Transverse colon (tissue), 4 donors: Measurements from ENCODE around the gene TMC2. TPM values are rescaled to one million over a fixed set of nuclear protein-coding genes. Genes with fewer than 3 reads are reported as not detected.
A peak's percentile ranks its signal among the peaks of the same experiment; 100 is the strongest.

Experiments
- DNase-seq: peaks from one replicate; pipeline ENCODE4 v3.0.0-alpha.2; 2019
- H3K27ac ChIP-seq, 4 donors: fragments of 200-600 bp; sonication (generic); 2 replicates each; pipeline ENCODE4 v1.5.1; 2016 to 2018; ENCODE audit warnings: inconsistent platforms in 4 of 4
- H3K27me3 ChIP-seq: fragments of 200-600 bp; sonication (generic); 2 replicates; pipeline ENCODE4 v1.5.1; 2017; ENCODE audit warnings: inconsistent platforms
- H3K36me3 ChIP-seq, 4 donors: fragments of 200-600 bp; sonication (generic); 2 replicates each; pipeline ENCODE4 v1.5.1; 2017 to 2019; ENCODE audit warnings: inconsistent platforms in 4 of 4
- H3K4me1 ChIP-seq, 4 donors: fragments of 200-600 bp; sonication (generic); 2 replicates each; pipeline ENCODE4 v1.5.1; 2017 to 2020; ENCODE audit warnings: inconsistent platforms in 4 of 4
- H3K4me3 ChIP-seq, 4 donors: fragments of 200-600 bp; sonication (generic); 1 replicate in 1 of 4; 2 replicates in 3 of 4; pipeline versions ENCODE4 v1.5.1 to v1.6.1; 2017 to 2019; ENCODE audit warnings: inconsistent platforms in 4 of 4
- H3K9me3 ChIP-seq, 2 donors: fragments of 200-600 bp; sonication (generic); 2 replicates each; pipeline ENCODE4 v1.5.1; 2017 to 2019; ENCODE audit warnings: inconsistent platforms in 2 of 2
- EP300 ChIP-seq: sonication (generic); formaldehyde crosslinking; IDR thresholded peaks from one replicate; pipeline ENCODE4 v1.6.1; 2017; ENCODE audit warnings: antibody characterized with exemption, low read depth
- POLR2A ChIP-seq: fragments of 450-650 bp; IDR thresholded peaks from one replicate; pipeline ENCODE4 v1.6.1; 2016; ENCODE audit warnings: antibody characterized with exemption, mild to moderate bottlenecking, moderate library complexity
- POLR2AphosphoS5 ChIP-seq, 3 donors: sonication (generic); formaldehyde crosslinking; IDR thresholded peaks; one replicate each; pipeline ENCODE4 v1.6.1; 2016; ENCODE audit warnings: antibody characterized with exemption in 3 of 3
- WGBS, 2 donors: methylation state at CpG; one replicate each; pipeline ENCODE4 v1.1.5; 2018; ENCODE audit warnings: low coverage in 1 of 2; 5-methylcytosine and 5-hydroxymethylcytosine counted together
- in situ Hi-C, 4 donors: fragments of 200-750 bp; cut with MboI; loops; one replicate each; pipeline versions ENCODE4 v1.15.0 to v1.15.1; 2017; ENCODE audit warnings: low sequenced_read_pairs in 3 of 4, low pct_ligation_motif_present in 1 of 4, low pct_unique_long_range_greater_than_20kb in 1 of 4
- intact Hi-C: fragments of 100-400 bp; cut with DNase I; formaldehyde crosslinking; loops from one replicate; pipeline ENCODE4 v1.15.1; 2023; ENCODE audit warnings: low total_unique reads
- total RNA-seq, 4 donors: library from RNA; depleted of rRNA; stranded (reverse); fragments of >200 nt; gene quantifications; one replicate each; pipeline ENCODE4 v1.1.0, GENCODE V29; 2016
- TF ChIP-seq, protein P1 (sequence below), 5 experiments: fragments of 200-600 bp in 3 of 5; fragments of 450-650 bp in 2 of 5; sonication (generic) in 3 of 5; IDR thresholded peaks; 1 replicate in 2 of 5; 2 replicates in 3 of 5; pipeline ENCODE4 v1.5.1; 2016 to 2017; ENCODE audit warnings: antibody characterized with exemption in 5 of 5, inconsistent platforms in 3 of 5, mild to moderate bottlenecking in 2 of 5, moderate library complexity in 1 of 5

TMC2 gene
- total RNA-seq, 4 donors from 2014 or later, result not detected

DNA sequence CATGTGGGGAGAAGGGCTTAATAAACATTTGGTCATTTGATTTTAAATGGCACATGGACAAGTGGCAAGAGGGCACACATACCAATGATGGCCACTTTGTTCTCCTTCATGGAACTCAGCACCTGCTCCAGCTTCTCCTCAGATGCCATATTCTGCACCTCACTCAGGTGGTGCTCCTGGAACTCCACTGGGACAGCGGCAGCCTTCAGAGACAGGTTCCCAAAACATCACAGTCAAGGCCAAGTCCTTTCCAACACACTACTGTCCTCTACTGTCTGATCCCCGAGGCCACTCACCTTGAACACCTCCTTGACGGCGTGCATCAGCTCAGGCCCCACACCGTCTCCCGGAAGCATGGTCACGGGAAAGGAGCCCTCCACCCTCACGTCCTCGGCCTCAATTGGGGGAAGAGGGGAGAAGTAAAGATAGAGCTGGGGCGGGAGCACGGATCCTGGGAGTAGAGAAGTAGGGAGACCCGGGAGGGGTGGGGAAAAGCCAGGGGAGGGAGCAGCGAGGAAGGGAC lies 127.1 kb downstream of the TMC2 start:
- TF ChIP-seq POLR2AphosphoS5 (IDR thresholded peaks at IDR 0.05) (no peak), POLR2A (no peak), EP300 (no peak)
- TF ChIP-seq, protein P1, sequence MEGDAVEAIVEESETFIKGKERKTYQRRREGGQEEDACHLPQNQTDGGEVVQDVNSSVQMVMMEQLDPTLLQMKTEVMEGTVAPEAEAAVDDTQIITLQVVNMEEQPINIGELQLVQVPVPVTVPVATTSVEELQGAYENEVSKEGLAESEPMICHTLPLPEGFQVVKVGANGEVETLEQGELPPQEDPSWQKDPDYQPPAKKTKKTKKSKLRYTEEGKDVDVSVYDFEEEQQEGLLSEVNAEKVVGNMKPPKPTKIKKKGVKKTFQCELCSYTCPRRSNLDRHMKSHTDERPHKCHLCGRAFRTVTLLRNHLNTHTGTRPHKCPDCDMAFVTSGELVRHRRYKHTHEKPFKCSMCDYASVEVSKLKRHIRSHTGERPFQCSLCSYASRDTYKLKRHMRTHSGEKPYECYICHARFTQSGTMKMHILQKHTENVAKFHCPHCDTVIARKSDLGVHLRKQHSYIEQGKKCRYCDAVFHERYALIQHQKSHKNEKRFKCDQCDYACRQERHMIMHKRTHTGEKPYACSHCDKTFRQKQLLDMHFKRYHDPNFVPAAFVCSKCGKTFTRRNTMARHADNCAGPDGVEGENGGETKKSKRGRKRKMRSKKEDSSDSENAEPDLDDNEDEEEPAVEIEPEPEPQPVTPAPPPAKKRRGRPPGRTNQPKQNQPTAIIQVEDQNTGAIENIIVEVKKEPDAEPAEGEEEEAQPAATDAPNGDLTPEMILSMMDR (IDR thresholded peaks at IDR 0.05), result no peak
- H3K4me1 ChIP-seq, result peaks cover 6 to 17% (median 11%) of the 10 kb centered on the region in 4 donors
- intact Hi-C loops, result no loop called here
- H3K4me3 ChIP-seq, result peak overlapping the region; percentile 72 to 95 (median 86)
- peak overlapping the region; percentile 75 to 89 (median 87) for H3K27ac ChIP-seq
- no peak for DNase-seq
- H3K9me3 ChIP-seq, result no peaks in the 10 kb centered on the region
- 4% methylated on average over 13 of the region's 13 CpGs; no CpG with 5 or more reads in 1 of the 2 donors for WGBS, 2 donors
- H3K36me3 ChIP-seq, result peaks cover 0 to 22% (median 10%) of the 10 kb centered on the region in 4 donors
- in situ Hi-C loops, result no loop called here
- H3K27me3 ChIP-seq, result no peaks in the 10 kb centered on the region

DNA sequence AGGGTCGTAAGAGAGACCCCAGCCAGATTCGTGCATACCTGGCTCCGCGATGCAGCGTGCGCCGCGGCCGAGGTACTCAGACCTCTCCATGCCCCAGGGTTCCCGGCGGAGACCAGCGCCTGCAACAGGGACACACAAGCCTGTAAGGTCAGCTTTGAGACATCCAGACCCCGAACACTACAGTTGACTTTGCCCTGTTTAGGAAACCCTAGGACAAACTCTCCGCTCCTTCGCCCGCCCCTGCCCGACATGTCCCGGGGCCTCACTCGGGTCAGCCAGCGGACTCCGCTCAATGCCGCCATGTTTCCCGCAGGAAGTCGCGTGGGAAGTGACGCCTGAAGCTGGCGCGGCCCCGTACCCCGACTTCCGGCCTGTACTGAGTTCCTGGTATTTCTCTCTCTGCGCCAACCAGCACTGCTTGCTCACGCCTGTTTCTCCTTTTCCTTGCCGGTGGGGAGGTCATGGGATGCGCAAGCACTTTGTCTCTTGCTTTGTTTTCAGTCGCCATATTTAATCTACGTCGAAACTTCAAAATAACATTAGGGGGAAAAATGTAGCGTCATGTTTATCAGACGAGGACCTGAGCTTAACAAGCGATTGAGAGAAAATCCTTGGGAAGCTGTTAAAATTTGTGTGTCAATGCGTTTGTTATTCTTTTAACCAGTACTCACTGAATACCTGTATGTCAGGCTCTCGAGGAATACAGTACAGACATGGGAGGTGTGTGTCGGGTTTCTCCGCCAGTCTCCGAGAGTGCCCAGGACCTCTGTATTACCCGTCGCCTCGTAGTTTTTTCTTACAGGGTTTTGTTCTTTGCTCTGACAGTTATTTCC lies 127.7 kb downstream of the TMC2 start, which contains the start of gene IDH3B:
IDH3B (minus strand) TSS at position 330 of the 833 bp plus-strand sequence; CDS start at position 302, 28 bp downstream.
- in situ Hi-C loops (no loop called here), intact Hi-C loops (no loop called here)
- H3K4me1 ChIP-seq, result peaks cover 6 to 17% (median 11%) of the 10 kb centered on the region in 4 donors

DNA sequence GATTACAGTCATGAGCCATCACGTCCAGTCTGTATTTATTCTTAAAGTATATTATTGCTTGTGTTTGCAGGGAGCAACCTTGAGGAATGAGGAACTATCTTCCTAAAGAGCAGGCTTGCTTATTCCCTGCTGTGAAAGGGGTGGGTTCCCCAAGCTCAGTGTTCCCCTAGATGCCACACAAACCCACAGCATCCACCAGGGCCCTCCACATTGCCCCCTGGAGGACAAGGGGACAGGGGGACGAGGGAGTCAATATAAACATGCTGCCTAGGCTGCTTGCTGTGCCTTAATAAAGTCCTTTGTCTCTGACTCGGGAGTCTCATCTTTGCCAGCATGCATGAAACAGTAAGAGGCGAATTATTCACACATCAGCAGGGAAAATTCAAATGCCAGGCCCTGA lies 135.6 kb downstream of the TMC2 start:
- TF ChIP-seq EP300 (no peak), POLR2A (no peak), POLR2AphosphoS5 (IDR thresholded peaks at IDR 0.05) (no peak)
- TF ChIP-seq, protein P1 (IDR thresholded peaks at IDR 0.05), result no peak
- no peaks in the 10 kb centered on the region for H3K4me1 ChIP-seq
- H3K27me3 ChIP-seq, result peaks cover 5% of the 10 kb centered on the region
- H3K4me3 ChIP-seq, result no peak overlapping the region
- no peaks in the 10 kb centered on the region for H3K36me3 ChIP-seq
- intact Hi-C loops, result no loop called here
- no peaks in the 10 kb centered on the region for H3K9me3 ChIP-seq
- H3K27ac ChIP-seq, result no peak overlapping the region
- in situ Hi-C loops, result no loop called here
- DNase-seq, result no peak
- 27% methylated on average over 3 to 4 of the region's 4 CpGs for WGBS, 2 donors

More for the DNA sequence above, 127.7 kb downstream of the TMC2 start, which contains the start of gene IDH3B:
- no peaks in the 10 kb centered on the region for H3K9me3 ChIP-seq
- peaks cover 0 to 17% (median 8%) of the 10 kb centered on the region in 4 donors for H3K36me3 ChIP-seq
- H3K27ac ChIP-seq, result peak within 1 kb of the TSS; percentile 75 to 89 (median 87)
- TF ChIP-seq, protein P1 (IDR thresholded peaks at IDR 0.05), result no peak
- TF ChIP-seq POLR2A (peak; percentile 88), POLR2AphosphoS5 (IDR thresholded peaks at IDR 0.05) (peak; percentile 92 to 95 (median 92))
- H3K27me3 ChIP-seq, result no peaks in the 10 kb centered on the region
- peak; percentile 94 for DNase-seq
- WGBS, 2 donors, result 9 to 10% methylated on average over 13 to 49 of the region's 49 CpGs
- peak within 1 kb of the TSS; percentile 72 to 95 (median 86) for H3K4me3 ChIP-seq

DNA sequence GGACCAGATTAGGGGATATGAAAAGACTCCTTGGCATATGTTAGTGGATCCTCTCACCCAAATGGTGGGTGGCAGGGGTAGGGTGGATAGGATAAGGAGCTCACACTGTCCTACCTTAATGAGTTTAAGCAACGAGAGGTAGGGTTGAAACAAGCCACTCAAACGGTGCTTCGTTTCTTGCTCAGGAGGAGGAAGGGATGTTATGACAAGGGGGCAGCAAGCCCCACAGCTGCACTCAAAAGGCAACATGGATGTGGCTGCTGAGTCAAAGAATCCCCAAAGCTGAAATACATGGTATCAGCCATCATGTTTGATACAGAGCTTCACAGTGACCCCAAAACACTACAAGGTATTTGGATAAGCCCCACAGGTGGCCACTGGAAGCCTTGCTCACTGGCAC lies 136.1 kb downstream of the TMC2 start:
- intact Hi-C loops (no loop called here), in situ Hi-C loops (no loop called here)
- no peak overlapping the region for H3K27ac ChIP-seq
- H3K4me1 ChIP-seq, result no peaks in the 10 kb centered on the region
- WGBS, 2 donors, result 68% methylated on average over 3 of the region's 3 CpGs; no CpG with 5 or more reads in 1 of the 2 donors
- H3K27me3 ChIP-seq, result peaks cover 5% of the 10 kb centered on the region
- no peaks in the 10 kb centered on the region for H3K9me3 ChIP-seq
- DNase-seq, result no peak
- no peaks in the 10 kb centered on the region for H3K36me3 ChIP-seq
- no peak for TF ChIP-seq POLR2AphosphoS5 (IDR thresholded peaks at IDR 0.05)
- TF ChIP-seq POLR2A, result no peak
- TF ChIP-seq, protein P1 (IDR thresholded peaks at IDR 0.05), result no peak
- no peak for TF ChIP-seq EP300
- H3K4me3 ChIP-seq, result no peak overlapping the region
